Upper lobe of left lung (tissue), 4 donors: Measurements from ENCODE around the gene SGF29.

Experiments
- CTCF ChIP-seq, 6 experiments: fragments of 450-650 bp in 4 of 6; fragments of 200-600 bp in 2 of 6; sonication (generic) in 2 of 6; IDR thresholded peaks; one replicate each; pipeline ENCODE4 v1.5.1; 2016 to 2019; ENCODE audit warnings: antibody characterized with exemption in 6 of 6
- EP300 ChIP-seq, 4 donors: sonication (generic); formaldehyde crosslinking; IDR thresholded peaks; one replicate each; pipeline ENCODE4 v1.5.1; 2017; ENCODE audit warnings: antibody characterized with exemption in 4 of 4, control low read depth in 2 of 4
- POLR2A ChIP-seq, 4 donors: fragments of 450-650 bp; IDR thresholded peaks; one replicate each; pipeline ENCODE4 v1.5.1; 2016 to 2017; ENCODE audit warnings: antibody characterized with exemption in 4 of 4, mild to moderate bottlenecking in 2 of 4
- POLR2AphosphoS5 ChIP-seq, 2 donors: sonication (generic); formaldehyde crosslinking; IDR thresholded peaks; one replicate each; pipeline ENCODE4 v1.5.1; 2017; ENCODE audit warnings: antibody characterized with exemption in 2 of 2

DNA sequence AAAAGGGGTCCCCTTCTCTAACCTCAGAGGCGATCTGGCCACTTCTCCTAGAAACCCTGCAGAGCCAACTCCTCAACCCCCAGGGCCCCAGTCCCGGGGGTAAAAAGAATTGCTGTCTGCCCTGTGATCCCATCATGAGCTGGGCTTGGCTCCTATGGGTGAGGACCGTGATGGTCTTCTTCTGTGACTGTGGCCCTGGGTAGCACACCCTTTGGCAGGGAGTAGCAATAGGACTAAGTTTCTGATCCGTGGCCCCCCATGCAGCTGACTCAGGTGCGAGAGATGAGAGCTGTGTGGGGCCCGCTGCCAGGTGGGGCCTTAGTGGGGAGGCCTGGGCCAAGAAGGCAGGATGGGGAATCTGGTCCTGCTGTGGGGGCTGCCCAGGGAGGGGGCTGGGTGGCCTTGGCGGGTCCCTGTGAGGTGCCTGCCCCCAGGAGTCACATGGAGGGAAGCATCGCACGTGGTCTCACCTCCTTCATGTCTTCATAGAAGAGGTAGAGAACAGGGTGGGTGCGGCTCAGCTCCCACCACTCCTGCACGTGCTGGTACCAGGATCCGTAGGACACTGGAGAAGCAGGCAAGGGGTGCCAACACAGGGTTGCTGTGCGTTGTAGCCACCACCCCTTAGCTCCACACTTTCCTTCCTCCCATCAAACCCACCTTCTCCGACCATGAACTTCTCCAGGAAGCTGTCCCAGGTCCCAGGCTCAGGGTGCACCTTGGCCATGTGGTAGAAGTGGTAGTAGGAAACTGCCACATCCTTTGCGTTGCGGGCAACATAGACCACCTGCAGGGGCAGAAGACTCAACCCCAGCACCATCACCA lies 52.8 kb downstream of the SGF29 start:
- TF ChIP-seq CTCF (IDR thresholded peaks at IDR 0.05) (no peak), POLR2A (IDR thresholded peaks at IDR 0.05) (no peak), EP300 (IDR thresholded peaks at IDR 0.05) (no peak), POLR2AphosphoS5 (IDR thresholded peaks at IDR 0.05) (no peak)
